Chondrocyte (in vitro differentiated cells): Measurements from ENCODE around the gene AEN. TPM values are rescaled to one million over a fixed set of nuclear protein-coding genes. Genes with fewer than 3 reads are reported as not detected.

Experiments
- DNase-seq: peaks from one replicate; pipeline ENCODE4 v3.0.0; 2021; ENCODE audit warnings: mixed read lengths, low spot score
- H3K27ac Mint-ChIP-seq: one replicate; pipeline ENCODE4 v1.8.0; 2021; ENCODE audit warnings: mild to moderate bottlenecking, moderate library complexity, mixed read lengths; ENCODE audit not compliant: unreplicated experiment
- H3K27me3 Mint-ChIP-seq: 2 replicates; pipeline ENCODE4 v1.8.0; 2021; ENCODE audit warnings: low read depth, mixed read lengths
- H3K36me3 Mint-ChIP-seq: 2 replicates; pipeline ENCODE4 v1.8.0; 2021; ENCODE audit warnings: low read depth, mixed read lengths
- H3K4me1 Mint-ChIP-seq: 2 replicates; pipeline ENCODE4 v1.8.0; 2021; ENCODE audit warnings: low read depth, mild to moderate bottlenecking, mixed read lengths
- H3K4me3 Mint-ChIP-seq: one replicate; pipeline ENCODE4 v1.8.0; 2021; ENCODE audit warnings: mild to moderate bottlenecking, moderate library complexity, mixed read lengths; ENCODE audit not compliant: unreplicated experiment
- H3K9me3 Mint-ChIP-seq: 2 replicates; pipeline ENCODE4 v1.8.0; 2021; ENCODE audit warnings: low read depth, mixed read lengths
- CTCF ChIP-seq: fragments of 200-600 bp; sonication (generic); IDR thresholded peaks from 2 replicates; pipeline ENCODE4 v1.5.0; 2021; ENCODE audit warnings: antibody characterized with exemption, mild to moderate bottlenecking, moderate library complexity
- total RNA-seq: library from RNA; stranded (reverse); gene quantifications from 3 replicates; pipeline ENCODE4 v1.2.1, GENCODE V29; 2021

AEN gene
- total RNA-seq, 1 donor from 2014 or later, result 30.2 TPM

- H3K4me1 Mint-ChIP-seq, result peaks cover 33% of the 10 kb centered on the region
- H3K27me3 Mint-ChIP-seq, result no peaks in the 10 kb centered on the region
- TF ChIP-seq CTCF, result no peak
- DNase-seq, result no peak
- no peaks in the 10 kb centered on the region for H3K9me3 Mint-ChIP-seq
- H3K27ac Mint-ChIP-seq, result no peak overlapping the region
- no peaks in the 10 kb centered on the region for H3K36me3 Mint-ChIP-seq
- H3K4me3 Mint-ChIP-seq, result no peak overlapping the region
These were observed 1.3 kb upstream of the AEN start for GRCh38 chr15:88619796-88620195.

- Mint-ChIP-seq H3K9me3 (no peaks in the 10 kb centered on the region), H3K4me1 (peaks cover 43% of the 10 kb centered on the region), H3K27ac (peak overlapping the region; percentile 95), H3K4me3 (peak overlapping the region; percentile 84), H3K27me3 (no peaks in the 10 kb centered on the region), H3K36me3 (no peaks in the 10 kb centered on the region)
- DNase-seq, result no peak
- no peak for TF ChIP-seq CTCF
These were observed 857 bp downstream of the AEN start for GRCh38 chr15:88621789-88622604.

GRCh38 chr15:88622605-88622975, 1.4 kb downstream of the AEN start:
- peak overlapping the region; percentile 84 for H3K4me3 Mint-ChIP-seq

GRCh38 chr15:88623061-88623460, 1.9 kb downstream of the AEN start:
- Mint-ChIP-seq H3K27me3 (no peaks in the 10 kb centered on the region), H3K36me3 (peaks cover 8% of the 10 kb centered on the region), H3K4me3 (peak overlapping the region; percentile 84), H3K4me1 (peaks cover 50% of the 10 kb centered on the region), H3K27ac (peak overlapping the region; percentile 95), H3K9me3 (no peaks in the 10 kb centered on the region)
- no peak for DNase-seq
- TF ChIP-seq CTCF, result no peak

More at GRCh38 chr15:88622605-88622975, 1.4 kb downstream of the AEN start:
- H3K9me3 Mint-ChIP-seq, result no peaks in the 10 kb centered on the region
- no peaks in the 10 kb centered on the region for H3K27me3 Mint-ChIP-seq
- no peak for TF ChIP-seq CTCF
- peak overlapping the region; percentile 95 for H3K27ac Mint-ChIP-seq
- DNase-seq, result no peak
- peaks cover 46% of the 10 kb centered on the region for H3K4me1 Mint-ChIP-seq
- H3K36me3 Mint-ChIP-seq, result peaks cover 5% of the 10 kb centered on the region

GRCh38 chr15:88623632-88624031, 2.5 kb downstream of the AEN start:
- peaks cover 53% of the 10 kb centered on the region for H3K4me1 Mint-ChIP-seq
- peak overlapping the region; percentile 95 for H3K27ac Mint-ChIP-seq

More at GRCh38 chr15:88623632-88624031, 2.5 kb downstream of the AEN start:
- no peak for TF ChIP-seq CTCF
- DNase-seq, result no peak
- H3K27me3 Mint-ChIP-seq, result no peaks in the 10 kb centered on the region
- peaks cover 8% of the 10 kb centered on the region for H3K36me3 Mint-ChIP-seq
- H3K4me3 Mint-ChIP-seq, result peak overlapping the region; percentile 84
- no peaks in the 10 kb centered on the region for H3K9me3 Mint-ChIP-seq
